ENCODE data around the gene SMAD5. TPM values are rescaled to one million over a fixed set of nuclear protein-coding genes. Genes with fewer than 3 reads are reported as not detected.

Gene SMAD5
- total RNA-seq, 2 experiments from 2014 or later, result 0.50 to 1.2 TPM

GRCh38 chr5:136103118-136103517 lies 29.5 kb upstream of the SMAD5 start:
- intact Hi-C loops (cut with micrococcal nuclease), result no loop called here
- H3K27me3 Mint-ChIP-seq (ENCODE audit: low read depth), result peaks cover 2% of the 10 kb centered on the region
- no peaks in the 10 kb centered on the region for H3K4me1 Mint-ChIP-seq (ENCODE audit: low read depth)
- no peak for DNase-seq
- H3K4me3 Mint-ChIP-seq, result no peak overlapping the region
- no peak overlapping the region for H3K27ac Mint-ChIP-seq
- H3K9me3 Mint-ChIP-seq, result no peaks in the 10 kb centered on the region
- H3K36me3 Mint-ChIP-seq (ENCODE audit: low read depth), result no peaks in the 10 kb centered on the region
- CTCF ChIA-PET, result no interaction called here

- H3K4me3 Mint-ChIP-seq, result no peak overlapping the region
- no peaks in the 10 kb centered on the region for H3K36me3 Mint-ChIP-seq (ENCODE audit: low read depth)
- H3K9me3 Mint-ChIP-seq, result no peaks in the 10 kb centered on the region
- H3K27me3 Mint-ChIP-seq (ENCODE audit: low read depth), result peaks cover 2% of the 10 kb centered on the region
- CTCF ChIA-PET, result no interaction called here
- H3K27ac Mint-ChIP-seq, result no peak overlapping the region
- intact Hi-C loops (cut with micrococcal nuclease), result no loop called here
- no peak for DNase-seq
- H3K4me1 Mint-ChIP-seq (ENCODE audit: low read depth), result no peaks in the 10 kb centered on the region
These were observed 28.2 kb upstream of the SMAD5 start for GRCh38 chr5:136104306-136104965.

- no peaks in the 10 kb centered on the region for H3K4me1 Mint-ChIP-seq (ENCODE audit: low read depth)
- DNase-seq, result no peak
- H3K27ac Mint-ChIP-seq, result no peak overlapping the region
- no peaks in the 10 kb centered on the region for H3K9me3 Mint-ChIP-seq
- H3K27me3 Mint-ChIP-seq (ENCODE audit: low read depth), result peaks cover 2% of the 10 kb centered on the region
- intact Hi-C loops (cut with micrococcal nuclease), result no loop called here
- H3K36me3 Mint-ChIP-seq (ENCODE audit: low read depth), result no peaks in the 10 kb centered on the region
- no peak overlapping the region for H3K4me3 Mint-ChIP-seq
- CTCF ChIA-PET, result no interaction called here
These were observed 26.2 kb upstream of the SMAD5 start for GRCh38 chr5:136106351-136107031.

- CTCF ChIA-PET, result no interaction called here
- Mint-ChIP-seq H3K27me3 (ENCODE audit: low read depth) (peaks cover 4% of the 10 kb centered on the region), H3K4me1 (ENCODE audit: low read depth) (no peaks in the 10 kb centered on the region), H3K36me3 (ENCODE audit: low read depth) (no peaks in the 10 kb centered on the region), H3K9me3 (no peaks in the 10 kb centered on the region), H3K4me3 (no peak overlapping the region), H3K27ac (no peak overlapping the region)
- DNase-seq, result no peak
- intact Hi-C loops (cut with micrococcal nuclease), result no loop called here
These were observed 24.4 kb upstream of the SMAD5 start for GRCh38 chr5:136108180-136108611.

GRCh38 chr5:136108766-136109165 lies 23.9 kb upstream of the SMAD5 start:
- intact Hi-C loops (cut with micrococcal nuclease), result no loop called here
- H3K4me1 Mint-ChIP-seq (ENCODE audit: low read depth), result no peaks in the 10 kb centered on the region
- CTCF ChIA-PET, result interaction anchor here (1.3 kb wide), 1 partner anchor 8 kb away, joined by 4 read pairs; no protein-coding TSS in a partner anchor

GRCh38 chr5:136109453-136110135 lies 23.1 kb upstream of the SMAD5 start:
- no peaks in the 10 kb centered on the region for H3K9me3 Mint-ChIP-seq
- no peak overlapping the region for H3K27ac Mint-ChIP-seq
- DNase-seq, result no peak
- intact Hi-C loops (cut with micrococcal nuclease), result no loop called here
- CTCF ChIA-PET, result interaction anchor here (1.3 kb wide), 1 partner anchor 9 kb away, joined by 4 read pairs; no protein-coding TSS in a partner anchor
- H3K4me3 Mint-ChIP-seq, result no peak overlapping the region
- H3K27me3 Mint-ChIP-seq (ENCODE audit: low read depth), result peaks cover 4% of the 10 kb centered on the region
- no peaks in the 10 kb centered on the region for H3K4me1 Mint-ChIP-seq (ENCODE audit: low read depth)
- no peaks in the 10 kb centered on the region for H3K36me3 Mint-ChIP-seq (ENCODE audit: low read depth)

More at GRCh38 chr5:136108766-136109165, 23.9 kb upstream of the SMAD5 start:
- DNase-seq, result no peak
- no peak overlapping the region for H3K4me3 Mint-ChIP-seq
- no peaks in the 10 kb centered on the region for H3K9me3 Mint-ChIP-seq
- H3K27me3 Mint-ChIP-seq (ENCODE audit: low read depth), result peaks cover 4% of the 10 kb centered on the region
- H3K27ac Mint-ChIP-seq, result no peak overlapping the region
- no peaks in the 10 kb centered on the region for H3K36me3 Mint-ChIP-seq (ENCODE audit: low read depth)

GRCh38 chr5:136113606-136114005 lies 19.0 kb upstream of the SMAD5 start:
- H3K36me3 Mint-ChIP-seq (ENCODE audit: low read depth), result no peaks in the 10 kb centered on the region
- CTCF ChIA-PET, result no interaction called here
- DNase-seq, result no peak
- no peak overlapping the region for H3K27ac Mint-ChIP-seq
- intact Hi-C loops (cut with micrococcal nuclease), result no loop called here
- no peak overlapping the region for H3K4me3 Mint-ChIP-seq
- H3K9me3 Mint-ChIP-seq, result no peaks in the 10 kb centered on the region
- peaks cover 9% of the 10 kb centered on the region for H3K27me3 Mint-ChIP-seq (ENCODE audit: low read depth)
- no peaks in the 10 kb centered on the region for H3K4me1 Mint-ChIP-seq (ENCODE audit: low read depth)

GRCh38 chr5:136114414-136115125 lies 18.1 kb upstream of the SMAD5 start:
- Mint-ChIP-seq H3K36me3 (ENCODE audit: low read depth) (no peaks in the 10 kb centered on the region), H3K4me3 (no peak overlapping the region), H3K9me3 (no peaks in the 10 kb centered on the region), H3K27me3 (ENCODE audit: low read depth) (peaks cover 9% of the 10 kb centered on the region), H3K4me1 (ENCODE audit: low read depth) (no peaks in the 10 kb centered on the region), H3K27ac (no peak overlapping the region)
- intact Hi-C loops (cut with micrococcal nuclease), result no loop called here
- CTCF ChIA-PET, result no interaction called here
- DNase-seq, result no peak

- Mint-ChIP-seq H3K9me3 (no peaks in the 10 kb centered on the region), H3K4me3 (no peak overlapping the region), H3K27ac (no peak overlapping the region)
These were observed 17.3 kb upstream of the SMAD5 start for GRCh38 chr5:136115183-136115865.

GRCh38 chr5:136120529-136120928 lies 12.1 kb upstream of the SMAD5 start:
- Mint-ChIP-seq H3K36me3 (ENCODE audit: low read depth) (no peaks in the 10 kb centered on the region), H3K4me3 (no peak overlapping the region), H3K4me1 (ENCODE audit: low read depth) (no peaks in the 10 kb centered on the region), H3K9me3 (no peaks in the 10 kb centered on the region), H3K27ac (no peak overlapping the region), H3K27me3 (ENCODE audit: low read depth) (peaks cover 11% of the 10 kb centered on the region)
- no peak for DNase-seq
- CTCF ChIA-PET, result no interaction called here
- intact Hi-C loops (cut with micrococcal nuclease), result no loop called here

More at GRCh38 chr5:136115183-136115865, 17.3 kb upstream of the SMAD5 start:
- intact Hi-C loops (cut with micrococcal nuclease), result no loop called here
- no peak for DNase-seq
- CTCF ChIA-PET, result no interaction called here
- H3K36me3 Mint-ChIP-seq (ENCODE audit: low read depth), result no peaks in the 10 kb centered on the region
- no peaks in the 10 kb centered on the region for H3K4me1 Mint-ChIP-seq (ENCODE audit: low read depth)
- peaks cover 9% of the 10 kb centered on the region for H3K27me3 Mint-ChIP-seq (ENCODE audit: low read depth)

GRCh38 chr5:136123236-136123768 lies 9.3 kb upstream of the SMAD5 start:
- intact Hi-C loops (cut with micrococcal nuclease), result no loop called here
- no peaks in the 10 kb centered on the region for H3K4me1 Mint-ChIP-seq (ENCODE audit: low read depth)
- CTCF ChIA-PET, result no interaction called here

GRCh38 chr5:136127560-136127959 lies 5.1 kb upstream of the SMAD5 start:
- Mint-ChIP-seq H3K27me3 (ENCODE audit: low read depth) (peaks cover 42% of the 10 kb centered on the region), H3K4me3 (no peak overlapping the region), H3K36me3 (ENCODE audit: low read depth) (no peaks in the 10 kb centered on the region), H3K9me3 (no peaks in the 10 kb centered on the region), H3K4me1 (ENCODE audit: low read depth) (peaks cover 2% of the 10 kb centered on the region), H3K27ac (no peak overlapping the region)
- no peak for DNase-seq
- CTCF ChIA-PET, result no interaction called here
- intact Hi-C loops (cut with micrococcal nuclease), result no loop called here

More at GRCh38 chr5:136123236-136123768, 9.3 kb upstream of the SMAD5 start:
- H3K9me3 Mint-ChIP-seq, result no peaks in the 10 kb centered on the region
- no peak overlapping the region for H3K27ac Mint-ChIP-seq
- no peaks in the 10 kb centered on the region for H3K36me3 Mint-ChIP-seq (ENCODE audit: low read depth)
- DNase-seq, result no peak
- peaks cover 17% of the 10 kb centered on the region for H3K27me3 Mint-ChIP-seq (ENCODE audit: low read depth)
- no peak overlapping the region for H3K4me3 Mint-ChIP-seq

Measured in activated naive CD4-positive, alpha-beta T cell treated with anti-CD3 and anti-CD28 coated beads for 36 hours (primary cell).